B cell (primary cell): ENCODE data around the gene KIAA0319L. TPM values are rescaled to one million over a fixed set of nuclear protein-coding genes. Genes with fewer than 3 reads are reported as not detected.

Experiments
- ATAC-seq: fragments of 200-7000 bp; cut with Tn5 transposase; one replicate; pipeline ENCODE4 v1.10.0; 2021; ENCODE audit warnings: low read depth, mild to moderate bottlenecking, moderate number of reproducible peaks, moderate library complexity
- CTCF ChIA-PET: fragments of 350-600 bp; sonication (Branson Sonifier 250); formaldehyde crosslinking; loops from one replicate; lab custom pipeline; 2021; ENCODE audit warnings: antibody characterized with exemption, inconsistent platforms; lab: Charles Lee
- POLR2A ChIA-PET: fragments of 350-600 bp; sonication (Branson Sonifier 250); formaldehyde crosslinking; loops from one replicate; lab custom pipeline; 2021; ENCODE audit warnings: antibody characterized with exemption; lab: Charles Lee
- DNase-seq: peaks from one replicate; pipeline ENCODE4 v3.0.0; 2013
- H2AFZ ChIP-seq: 2 replicates; pipeline ENCODE4 v1.6.1; 2012; ENCODE audit warnings: mild to moderate bottlenecking, low read depth, low read length; ENCODE audit not compliant: insufficient read depth, poor library complexity, severe bottlenecking
- H3K27ac ChIP-seq, 2 donors: 1 replicate in 1 of 2; 2 replicates in 1 of 2; pipeline ENCODE4 v1.5.1; 2012 to 2013; ENCODE audit warnings: low read length in 2 of 2, mild to moderate bottlenecking in 2 of 2, moderate library complexity in 1 of 2
- H3K27me3 ChIP-seq, 4 experiments: fragments of 200-600 bp in 1 of 4; sonication (generic) in 1 of 4; replicated peaks in 1 of 4; 1 replicate in 2 of 4; 2 replicates in 2 of 4; pipeline versions ENCODE4 v1.6.1 to v1.7.0; 2013 to 2016; ENCODE audit warnings: low read length in 3 of 4, mild to moderate bottlenecking in 2 of 4, mixed read lengths in 1 of 4, moderate library complexity in 1 of 4; ENCODE audit not compliant: insufficient read depth in 4 of 4, control insufficient read depth in 3 of 4; ENCODE audit errors: control extremely low read depth in 1 of 4
- H3K36me3 ChIP-seq, 2 experiments: replicated peaks in 1 of 2; 1 replicate in 1 of 2; 2 replicates in 1 of 2; pipeline versions ENCODE4 v1.6.1 to v1.7.1; 2013; ENCODE audit warnings: low read length in 1 of 2; ENCODE audit not compliant: insufficient read depth in 2 of 2, control insufficient read depth in 1 of 2; ENCODE audit errors: control extremely low read depth in 1 of 2, extremely low read depth in 1 of 2
- H3K4me1 ChIP-seq, 2 donors: fragments of 200-600 bp in 1 of 2; sonication (generic) in 1 of 2; 1 replicate in 1 of 2; 2 replicates in 1 of 2; pipeline versions ENCODE4 v1.5.1 to v1.6.1; 2013 to 2017; ENCODE audit warnings: low read length in 2 of 2; ENCODE audit not compliant: control insufficient read depth in 2 of 2, insufficient read depth in 2 of 2
- H3K4me2 ChIP-seq: replicated peaks from 2 replicates; pipeline ENCODE3; 2012; ENCODE audit warnings: mild to moderate bottlenecking, low read depth, low read length; ENCODE audit not compliant: poor library complexity, severe bottlenecking
- H3K4me3 ChIP-seq, 5 experiments: fragments of 200-600 bp in 1 of 5; sonication (generic) in 1 of 5; 1 replicate in 3 of 5; 2 replicates in 2 of 5; pipeline versions ENCODE4 v1.5.1 to v1.7.0; 2011 to 2016; ENCODE audit warnings: low read length in 4 of 5, mild to moderate bottlenecking in 4 of 5, low read depth in 2 of 5, control low read depth in 1 of 5, moderate library complexity in 1 of 5; ENCODE audit not compliant: insufficient read depth in 1 of 5; ENCODE audit errors: control extremely low read depth in 1 of 5, extremely low read depth in 1 of 5
- H3K79me2 ChIP-seq: fragments of 200-600 bp; sonication (generic); one replicate; pipeline ENCODE4 v1.6.0; 2016; ENCODE audit warnings: low read length; ENCODE audit not compliant: control insufficient read depth, insufficient read depth
- H3K9ac ChIP-seq: fragments of 200-600 bp; sonication (generic); 2 replicates; pipeline ENCODE4 v1.6.1; 2017; ENCODE audit warnings: mild to moderate bottlenecking, low read length, moderate library complexity
- H3K9me3 ChIP-seq, 3 donors: one replicate each; pipeline versions ENCODE4 v1.6.1 to v1.7.1; 2013; ENCODE audit warnings: low read length in 2 of 3; ENCODE audit not compliant: control insufficient read depth in 2 of 3, insufficient read depth in 1 of 3; ENCODE audit errors: control extremely low read depth in 1 of 3
- H4K20me1 ChIP-seq: 2 replicates; pipeline ENCODE4 v1.6.0; 2012; ENCODE audit warnings: mild to moderate bottlenecking, low read length; ENCODE audit not compliant: insufficient read depth, control insufficient read depth, poor library complexity, severe bottlenecking
- H3K27ac Mint-ChIP-seq: one replicate; pipeline ENCODE4 v1.8.0; 2021; ENCODE audit warnings: mixed read lengths
- H3K27me3 Mint-ChIP-seq: one replicate; pipeline ENCODE4 v1.8.0; 2021; ENCODE audit warnings: mixed read lengths
- H3K4me1 Mint-ChIP-seq: one replicate; pipeline ENCODE4 v1.8.0; 2021; ENCODE audit warnings: mixed read lengths
- H3K4me3 Mint-ChIP-seq: one replicate; pipeline ENCODE4 v1.8.0; 2021; ENCODE audit warnings: mixed read lengths
- H3K9me3 Mint-ChIP-seq: one replicate; pipeline ENCODE4 v1.8.0; 2022; ENCODE audit warnings: mixed read lengths; ENCODE audit not compliant: insufficient read depth
- EZH2 ChIP-seq: IDR thresholded peaks from 2 replicates; pipeline ENCODE4 v1.6.1; 2012; ENCODE audit warnings: borderline replicate concordance, low read depth, mild to moderate bottlenecking, moderate library complexity, low read length; ENCODE audit not compliant: insufficient read depth, poor library complexity, severe bottlenecking
- WGBS: methylation state at CpG from one replicate; pipeline ENCODE4 v1.1.5; 2013; ENCODE audit warnings: missing lambda C conversion rate; ENCODE audit not compliant: insufficient coverage; 5-methylcytosine and 5-hydroxymethylcytosine counted together
- intact Hi-C: fragments of 100-400 bp; cut with micrococcal nuclease; formaldehyde crosslinking; loops from one replicate; pipeline ENCODE4 v1.10.0; 2022
- polyA plus RNA-seq: library from polyadenylated mRNA; depleted of rRNA; stranded (reverse); fragments of >200 nt; gene quantifications from 2 replicates; pipeline ENCODE4 v1.2.3, GENCODE V29; 2012
- total RNA-seq, 2 donors: library from RNA; stranded (reverse); fragments of 120-200 nt in 1 of 2; gene quantifications; 1 replicate in 1 of 2; 2 replicates in 1 of 2; pipeline versions ENCODE4 v1.2.3 to v1.2.4, GENCODE V29; 2013 to 2022
- TF ChIP-seq, protein P1 (sequence below): fragments of 200-600 bp; IDR thresholded peaks from one replicate; pipeline ENCODE4 v1.8.0; 2022; ENCODE audit warnings: antibody characterized with exemption, mild to moderate bottlenecking

KIAA0319L gene
- total and polyA plus RNA-seq, 2 donors (not counting 1 experiment from before 2014, with no cell fraction given): 35.9 to 78.1 TPM

DNA sequence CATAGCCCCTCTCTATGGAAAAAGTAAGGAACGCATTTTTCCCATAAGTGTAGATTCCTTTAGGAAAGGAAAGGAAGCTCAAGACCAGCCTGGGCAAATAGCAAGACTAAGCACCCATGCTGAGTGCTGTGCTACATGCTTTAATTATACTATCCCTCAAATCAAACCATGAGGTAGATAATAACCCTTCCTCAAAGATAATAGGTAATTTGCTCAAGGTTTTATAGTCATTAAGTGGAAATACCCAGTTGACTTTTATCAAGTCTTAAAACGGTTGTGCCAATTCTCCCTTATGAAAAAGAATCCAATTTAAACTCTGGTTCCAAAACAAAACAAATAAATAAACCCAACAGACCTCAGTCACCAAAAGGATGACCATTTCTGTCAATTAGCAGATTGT is 3.4 kb downstream of the KIAA0319L start:
- Histone ChIP-seq H3K4me3 (no peak overlapping the region), H3K36me3 (peaks cover 10 to 28% of the 10 kb centered on the region in 2 experiments), H3K9me3 (no peaks in the 10 kb centered on the region), H3K27me3 (no peaks in the 10 kb centered on the region), H3K4me1 (peaks cover 15 to 26% of the 10 kb centered on the region in 2 donors), H3K27ac (no peak overlapping the region), H4K20me1 (no peaks in the 10 kb centered on the region), H3K9ac (no peak overlapping the region), H3K79me2 (peaks cover 55% of the 10 kb centered on the region), H3K4me2 (no peak overlapping the region), H2AFZ (no peak overlapping the region)
- Mint-ChIP-seq H3K27me3 (no peaks in the 10 kb centered on the region), H3K27ac (no peak overlapping the region), H3K4me3 (no peak overlapping the region), H3K9me3 (no peaks in the 10 kb centered on the region), H3K4me1 (peaks cover 34% of the 10 kb centered on the region)
- DNase-seq (no peak), ATAC-seq (no peak)
- TF ChIP-seq, protein P1, sequence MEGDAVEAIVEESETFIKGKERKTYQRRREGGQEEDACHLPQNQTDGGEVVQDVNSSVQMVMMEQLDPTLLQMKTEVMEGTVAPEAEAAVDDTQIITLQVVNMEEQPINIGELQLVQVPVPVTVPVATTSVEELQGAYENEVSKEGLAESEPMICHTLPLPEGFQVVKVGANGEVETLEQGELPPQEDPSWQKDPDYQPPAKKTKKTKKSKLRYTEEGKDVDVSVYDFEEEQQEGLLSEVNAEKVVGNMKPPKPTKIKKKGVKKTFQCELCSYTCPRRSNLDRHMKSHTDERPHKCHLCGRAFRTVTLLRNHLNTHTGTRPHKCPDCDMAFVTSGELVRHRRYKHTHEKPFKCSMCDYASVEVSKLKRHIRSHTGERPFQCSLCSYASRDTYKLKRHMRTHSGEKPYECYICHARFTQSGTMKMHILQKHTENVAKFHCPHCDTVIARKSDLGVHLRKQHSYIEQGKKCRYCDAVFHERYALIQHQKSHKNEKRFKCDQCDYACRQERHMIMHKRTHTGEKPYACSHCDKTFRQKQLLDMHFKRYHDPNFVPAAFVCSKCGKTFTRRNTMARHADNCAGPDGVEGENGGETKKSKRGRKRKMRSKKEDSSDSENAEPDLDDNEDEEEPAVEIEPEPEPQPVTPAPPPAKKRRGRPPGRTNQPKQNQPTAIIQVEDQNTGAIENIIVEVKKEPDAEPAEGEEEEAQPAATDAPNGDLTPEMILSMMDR: no peak
- no peak for TF ChIP-seq EZH2
- 86% methylated on average over 1 of the region's 2 CpGs for WGBS
- POLR2A ChIA-PET: no interaction called here
- CTCF ChIA-PET: interaction anchor here (1.4 kb wide), 1 partner anchor 174 kb away, joined by 4 read pairs; no protein-coding TSS in a partner anchor
- intact Hi-C loops: loop anchor here (10.0 kb wide), 1 partner anchor 699 kb away; the partner anchor contains the start of gene SMIM12

DNA sequence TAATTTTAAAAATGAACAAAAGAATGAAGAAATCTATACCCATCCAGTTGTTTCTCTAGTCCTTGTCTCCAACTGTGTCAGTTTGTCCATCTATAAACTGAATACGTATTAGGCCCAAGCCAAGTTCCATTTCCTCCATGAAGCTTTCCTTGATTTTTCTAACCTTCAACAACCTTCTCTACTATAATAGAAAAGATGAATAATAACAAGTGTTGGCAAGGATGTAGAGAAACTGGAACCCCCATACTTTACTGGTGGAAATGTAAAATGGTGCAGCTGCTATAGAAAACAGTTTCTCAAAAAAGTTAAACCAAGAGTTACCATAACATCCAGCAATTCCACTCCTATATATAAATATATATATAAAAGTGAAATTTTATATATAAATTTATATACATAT is 10.6 kb downstream of the KIAA0319L start:
- no peak overlapping the region for H3K27ac Mint-ChIP-seq
- WGBS: no CpG with 5 or more reads among the region's 1 CpG
- Histone ChIP-seq H3K36me3 (peaks cover 5 to 30% of the 10 kb centered on the region in 2 experiments), H3K27ac (no peak overlapping the region), H2AFZ (no peak overlapping the region), H3K4me2 (no peak overlapping the region), H3K9ac (no peak overlapping the region), H3K9me3 (no peaks in the 10 kb centered on the region), H3K4me3 (no peak overlapping the region), H3K79me2 (peaks cover 82% of the 10 kb centered on the region), H3K4me1 (no peaks in the 10 kb centered on the region), H3K27me3 (no peaks in the 10 kb centered on the region), H4K20me1 (peaks cover 13% of the 10 kb centered on the region)
- CTCF ChIA-PET: no interaction called here
- H3K4me3 Mint-ChIP-seq: no peak overlapping the region
- POLR2A ChIA-PET: no interaction called here
- intact Hi-C loops: no loop called here
- DNase-seq (no peak), ATAC-seq (no peak)
- no peaks in the 10 kb centered on the region for H3K27me3 Mint-ChIP-seq
- H3K9me3 Mint-ChIP-seq: no peaks in the 10 kb centered on the region
- peaks cover 22% of the 10 kb centered on the region for H3K4me1 Mint-ChIP-seq
- no peak for TF ChIP-seq EZH2
- TF ChIP-seq, protein P1: no peak
